Uterus (tissue), 2 donors: ENCODE results near the gene GSTA3.
"Not testable (repeated sequence)": the region's sequence is repeated elsewhere in the genome, so short reads cannot be mapped to it uniquely, and the experiment has no call there.

Source experiments
- CTCF ChIP-seq, 4 experiments: fragments of 200-600 bp in 2 of 4; fragments of 450-650 bp in 2 of 4; sonication (generic) in 2 of 4; IDR thresholded peaks; one replicate each; pipeline ENCODE4 v1.5.1; 2016 to 2019; ENCODE audit warnings: antibody characterized with exemption in 4 of 4, mild to moderate bottlenecking in 2 of 4, moderate library complexity in 1 of 4
- POLR2A ChIP-seq, 2 donors: fragments of 450-650 bp; IDR thresholded peaks; one replicate each; pipeline ENCODE4 v1.6.1; 2016; ENCODE audit warnings: antibody characterized with exemption in 2 of 2, mild to moderate bottlenecking in 1 of 2, moderate library complexity in 1 of 2

GRCh38 chr6:52895790-52896189, 13.7 kb downstream of the GSTA3 start:
- not testable (repeated sequence) for TF ChIP-seq CTCF, POLR2A (IDR thresholded peaks at IDR 0.05)
